Dermis lymphatic vessel endothelial cell (primary cell): Measurements from ENCODE around the gene PAK3. TPM values are rescaled to one million over a fixed set of nuclear protein-coding genes. Genes with fewer than 3 reads are reported as not detected.

Experiments
- total RNA-seq: library from RNA; depleted of rRNA; stranded (reverse); fragments of >200 nt; gene quantifications from 2 replicates; pipeline ENCODE4 v1.2.1, GENCODE V29; 2014

PAK3 gene
- 1.3 and 1.7 TPM in 2 replicates for total RNA-seq

GRCh38 chrX:111095974-111096895, at the start of gene PAK3:
TSS of gene PAK3 (plus strand) at chrX:111096191. CDS start at chrX:111123104, 26,913 bp downstream.

GRCh38 chrX:111270339-111270738, 174.3 kb downstream of the PAK3 start, which contains the start of gene CAPN6:
TSS of gene CAPN6 (minus strand) at chrX:111270483. CDS start at chrX:111263936, 6,547 bp downstream.

Other genes starting within 250 kb of the PAK3 start
- not detected in 2 replicates for gene CAPN6, start 174.3 kb downstream of the PAK3 start, total RNA-seq